Peyer's patch (tissue), 4 donors: ENCODE measurements around the gene ADAMTS2.

Source experiments
- CTCF ChIP-seq, 6 experiments: fragments of 450-650 bp in 4 of 6; fragments of 200-600 bp in 2 of 6; sonication (generic) in 1 of 6; IDR thresholded peaks; one replicate each; pipeline ENCODE4 v1.5.1; 2017 to 2019; ENCODE audit warnings: antibody characterized with exemption in 6 of 6, mild to moderate bottlenecking in 3 of 6, moderate library complexity in 1 of 6
- POLR2A ChIP-seq, 2 donors: fragments of 450-650 bp; IDR thresholded peaks; one replicate each; pipeline ENCODE4 v1.5.1; 2017; ENCODE audit warnings: antibody characterized with exemption in 2 of 2, mild to moderate bottlenecking in 2 of 2, moderate library complexity in 2 of 2

GRCh38 chr5:179217356-179217755 is 127.9 kb downstream of the ADAMTS2 start:
- TF ChIP-seq POLR2A (IDR thresholded peaks at IDR 0.05): no peak
- no peak for TF ChIP-seq CTCF (IDR thresholded peaks at IDR 0.05)
